ENCODE data around the gene TRIM39.

The TRIM39 gene

GRCh38 chr6:30321692-30322388, 4.9 kb upstream of the TRIM39 start:
- no peak overlapping the region for H3K4me3 ChIP-seq (ENCODE audit: severe bottlenecking)
- peak overlapping the region; percentile 49 for H3K27ac ChIP-seq (ENCODE audit: poor library complexity, severe bottlenecking)
- DNase-seq (ENCODE audit: low spot score), result no peak
- no peak for TF ChIP-seq CTCF (IDR thresholded peaks at IDR 0.05; ENCODE audit: poor library complexity, severe bottlenecking)
- peaks cover 50% of the 10 kb centered on the region for H3K36me3 ChIP-seq (ENCODE audit: low read depth)
- H3K4me1 ChIP-seq (ENCODE audit: insufficient read depth, poor library complexity, severe bottlenecking), result peaks cover 18% of the 10 kb centered on the region
- no peaks in the 10 kb centered on the region for H3K9me3 ChIP-seq (ENCODE audit: severe bottlenecking)
- no peak for ATAC-seq (ENCODE audit: low read depth)
- no peaks in the 10 kb centered on the region for H3K27me3 ChIP-seq (ENCODE audit: insufficient read depth, poor library complexity, severe bottlenecking)

- no peak for ATAC-seq (ENCODE audit: low read depth)
- Histone ChIP-seq H3K27me3 (ENCODE audit: insufficient read depth, poor library complexity, severe bottlenecking) (no peaks in the 10 kb centered on the region), H3K4me3 (ENCODE audit: severe bottlenecking) (no peak overlapping the region), H3K36me3 (ENCODE audit: low read depth) (peaks cover 40% of the 10 kb centered on the region), H3K9me3 (ENCODE audit: severe bottlenecking) (no peaks in the 10 kb centered on the region), H3K27ac (ENCODE audit: poor library complexity, severe bottlenecking) (peak overlapping the region; percentile 49), H3K4me1 (ENCODE audit: insufficient read depth, poor library complexity, severe bottlenecking) (peaks cover 18% of the 10 kb centered on the region)
- DNase-seq (ENCODE audit: low spot score), result no peak
- TF ChIP-seq CTCF (IDR thresholded peaks at IDR 0.05; ENCODE audit: poor library complexity, severe bottlenecking), result no peak
Measured at GRCh38 chr6:30322527-30323501, 3.9 kb upstream of the TRIM39 start.

GRCh38 chr6:30323806-30324205, 2.9 kb upstream of the TRIM39 start:
- ATAC-seq (ENCODE audit: low read depth) (no peak), DNase-seq (ENCODE audit: low spot score) (no peak)
- no peak for TF ChIP-seq CTCF (IDR thresholded peaks at IDR 0.05; ENCODE audit: poor library complexity, severe bottlenecking)
- no peaks in the 10 kb centered on the region for H3K27me3 ChIP-seq (ENCODE audit: insufficient read depth, poor library complexity, severe bottlenecking)
- H3K36me3 ChIP-seq (ENCODE audit: low read depth), result peaks cover 35% of the 10 kb centered on the region
- H3K27ac ChIP-seq (ENCODE audit: poor library complexity, severe bottlenecking), result peak overlapping the region; percentile 49
- H3K4me3 ChIP-seq (ENCODE audit: severe bottlenecking), result no peak overlapping the region
- peaks cover 18% of the 10 kb centered on the region for H3K4me1 ChIP-seq (ENCODE audit: insufficient read depth, poor library complexity, severe bottlenecking)
- H3K9me3 ChIP-seq (ENCODE audit: severe bottlenecking), result no peaks in the 10 kb centered on the region

GRCh38 chr6:30325150-30325872, 1.4 kb upstream of the TRIM39 start:
- Histone ChIP-seq H3K9me3 (ENCODE audit: severe bottlenecking) (no peaks in the 10 kb centered on the region), H3K4me1 (ENCODE audit: insufficient read depth, poor library complexity, severe bottlenecking) (peaks cover 18% of the 10 kb centered on the region), H3K27me3 (ENCODE audit: insufficient read depth, poor library complexity, severe bottlenecking) (no peaks in the 10 kb centered on the region), H3K36me3 (ENCODE audit: low read depth) (peaks cover 31% of the 10 kb centered on the region), H3K27ac (ENCODE audit: poor library complexity, severe bottlenecking) (peak overlapping the region; percentile 81), H3K4me3 (ENCODE audit: severe bottlenecking) (peak overlapping the region; percentile 71)
- TF ChIP-seq CTCF (IDR thresholded peaks at IDR 0.05; ENCODE audit: poor library complexity, severe bottlenecking), result no peak
- ATAC-seq (ENCODE audit: low read depth) (peak; percentile 70), DNase-seq (ENCODE audit: low spot score) (no peak)
